HG03571 (cell line): ENCODE results near the gene SLC36A3.
A peak's percentile ranks its signal among the peaks of the same experiment; 100 is the strongest.
"Not testable (repeated sequence)": the region's sequence is repeated elsewhere in the genome, so short reads cannot be mapped to it uniquely, and the experiment has no call there.

Experiments
- ATAC-seq: cut with Tn5 transposase; IDR thresholded peaks from one replicate; pipeline ENCODE4 v1.9.1; 2021; ENCODE audit not compliant: unreplicated experiment

The SLC36A3 gene

GRCh38 chr5:151262532-151262931 lies 41.0 kb downstream of the SLC36A3 start:
- no peak for ATAC-seq

GRCh38 chr5:151259931-151260330 lies 43.6 kb downstream of the SLC36A3 start:
- no peak for ATAC-seq

- no peak for ATAC-seq
Measured at GRCh38 chr5:151258816-151259215, 44.8 kb downstream of the SLC36A3 start.

- no peak for ATAC-seq
Measured at GRCh38 chr5:151258201-151258611, 45.4 kb downstream of the SLC36A3 start.

- peak; percentile 32 for ATAC-seq
Measured at GRCh38 chr5:151257731-151258181, 45.8 kb downstream of the SLC36A3 start.

- peak; percentile 36 for ATAC-seq
Measured at GRCh38 chr5:151255621-151256286, 47.8 kb downstream of the SLC36A3 start.

GRCh38 chr5:151254990-151255389 lies 48.6 kb downstream of the SLC36A3 start:
- not testable (repeated sequence) for ATAC-seq

- no peak for ATAC-seq
Measured at GRCh38 chr5:151254556-151254955, 49.0 kb downstream of the SLC36A3 start.

GRCh38 chr5:151253605-151253950 lies 50.0 kb downstream of the SLC36A3 start:
- no peak for ATAC-seq

- peak; percentile 82 for ATAC-seq
Measured at GRCh38 chr5:151252762-151253604, 50.6 kb downstream of the SLC36A3 start, which contains the start of gene GM2A. TSS of gene GM2A (plus strand) at chr5:151253185. CDS start at chr5:151253217, 32 bp downstream.

- no peak for ATAC-seq
Measured at GRCh38 chr5:151251621-151252020, 51.9 kb downstream of the SLC36A3 start.

- no peak for ATAC-seq
Measured at GRCh38 chr5:151251001-151251551, 52.5 kb downstream of the SLC36A3 start.

GRCh38 chr5:151250346-151251000 lies 53.1 kb downstream of the SLC36A3 start:
- ATAC-seq, result no peak

GRCh38 chr5:151249281-151249680 lies 54.3 kb downstream of the SLC36A3 start:
- ATAC-seq, result no peak

- ATAC-seq, result no peak
Measured at GRCh38 chr5:151248651-151249050, 54.9 kb downstream of the SLC36A3 start.

GRCh38 chr5:151245680-151246219 lies 57.8 kb downstream of the SLC36A3 start:
- ATAC-seq, result no peak

- no peak for ATAC-seq
Measured at GRCh38 chr5:151244206-151244605, 59.4 kb downstream of the SLC36A3 start.

- no peak for ATAC-seq
Measured at GRCh38 chr5:151243564-151243963, 60.0 kb downstream of the SLC36A3 start.

GRCh38 chr5:151243127-151243526 lies 60.4 kb downstream of the SLC36A3 start:
- ATAC-seq, result no peak

GRCh38 chr5:151240924-151241635 lies 62.5 kb downstream of the SLC36A3 start:
- ATAC-seq, result no peak
